Left lung (tissue), 10 donors: Measurements from ENCODE around the gene RHOU. TPM values are rescaled to one million over a fixed set of nuclear protein-coding genes. Genes with fewer than 3 reads are reported as not detected.

Source experiments
- ATAC-seq: fragments of 200-7000 bp; cut with Tn5 transposase; one replicate; pipeline ENCODE4 v1.9.1; 2020; ENCODE audit warnings: moderate library complexity
- DNase-seq, 4 donors: peaks; one replicate each; pipeline ENCODE4 v3.0.0-alpha.2; 2013 to 2020
- H3K27ac ChIP-seq, 2 donors: fragments of 200-600 bp; sonication (generic) in 1 of 2; one replicate each; pipeline versions ENCODE4 v1.5.0 to v1.8.0; 2020 to 2021
- H3K27me3 ChIP-seq, 2 donors: fragments of 200-600 bp; sonication (generic) in 1 of 2; one replicate each; pipeline versions ENCODE4 v1.5.0 to v1.8.0; 2020 to 2021
- H3K36me3 ChIP-seq, 2 donors: fragments of 200-600 bp; sonication (generic) in 1 of 2; one replicate each; pipeline versions ENCODE4 v1.5.0 to v1.8.0; 2020 to 2021
- H3K4me1 ChIP-seq, 2 donors: fragments of 200-600 bp; one replicate each; pipeline ENCODE4 v1.8.0; 2021
- H3K4me3 ChIP-seq, 2 donors: fragments of 200-600 bp; sonication (generic) in 1 of 2; one replicate each; pipeline versions ENCODE4 v1.5.0 to v1.8.0; 2020 to 2021; ENCODE audit warnings: mild to moderate bottlenecking in 1 of 2
- H3K9me3 ChIP-seq, 2 donors: fragments of 200-600 bp; sonication (generic) in 1 of 2; one replicate each; pipeline versions ENCODE4 v1.5.0 to v1.8.0; 2020 to 2021
- intact Hi-C, 2 donors: fragments of 100-400 bp; cut with DNase I; formaldehyde crosslinking; loops; one replicate each; pipeline versions ENCODE4 v1.11.2 to v1.14.2; 2022
- polyA plus RNA-seq, 6 donors: library from polyadenylated mRNA; unstranded; fragments of 120-200 nt; gene quantifications; one replicate each; pipeline ENCODE4 v1.2.1, GENCODE V29; 2013; ENCODE audit not compliant: insufficient read length in 6 of 6
- total RNA-seq, 2 donors: library from RNA; stranded (reverse); fragmentation: NEBNext Ultra II Directional; extraction: Animal tissue kit (Norgen Biotek cat#: 25700); gene quantifications; one replicate each; pipeline ENCODE4 v1.2.1, GENCODE V29; 2021
- TF ChIP-seq, protein P1 (sequence below), 2 donors: fragments of 200-600 bp; sonication (generic) in 1 of 2; IDR thresholded peaks; one replicate each; pipeline versions ENCODE4 v1.5.0 to v1.8.0; 2021; ENCODE audit warnings: antibody characterized with exemption in 2 of 2
- donor health status: DM: no; HTN: yes; CAD: no.
- donor health status: DM: no; HTN: no; CAD: no.

The RHOU gene
- total and polyA plus RNA-seq, 8 donors: 18.1 to 69.4 (median 59.7) TPM

DNA sequence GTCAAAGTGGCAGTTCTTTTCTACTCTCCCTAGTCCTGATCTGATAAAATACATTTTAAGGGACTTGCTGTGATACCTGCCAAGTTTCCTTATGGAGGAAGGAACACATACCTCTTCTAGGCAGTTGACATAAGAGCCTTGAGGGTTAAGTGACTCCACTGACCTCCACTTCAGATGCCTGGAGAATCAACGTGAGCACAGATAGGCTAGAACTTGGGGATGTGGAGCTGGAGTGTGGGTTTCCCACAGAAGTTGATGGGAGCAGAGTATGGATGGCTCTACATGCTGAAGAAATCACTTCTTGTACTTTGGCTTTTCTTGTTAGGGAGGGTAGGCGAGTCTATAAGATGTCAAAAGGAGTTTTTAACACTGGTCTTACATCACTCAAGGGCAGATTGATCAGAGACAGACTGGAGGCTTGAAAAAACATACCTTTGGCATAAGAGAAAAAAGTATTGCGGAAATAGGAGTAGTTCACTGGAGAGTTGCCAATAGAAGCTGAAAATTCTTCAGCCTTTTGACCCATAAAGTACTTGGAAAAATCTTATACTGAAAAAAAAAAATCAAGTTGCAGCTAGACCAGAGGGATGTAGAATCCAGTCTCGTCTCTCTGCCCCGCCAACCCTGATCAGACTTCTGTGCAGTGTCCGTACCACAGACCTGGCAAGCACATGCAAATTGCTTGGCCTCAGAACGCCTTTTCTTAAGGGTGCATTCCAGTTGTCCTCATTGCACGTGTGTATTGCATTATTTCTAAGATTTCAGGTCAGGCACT is 5.5 kb downstream of the RHOU start:
- H3K9me3 ChIP-seq: no peaks in the 10 kb centered on the region
- peaks cover 0 to 45% of the 10 kb centered on the region in 2 donors for H3K36me3 ChIP-seq
- intact Hi-C loops: no loop called here
- peak; percentile 50 for ATAC-seq
- TF ChIP-seq, protein P1, sequence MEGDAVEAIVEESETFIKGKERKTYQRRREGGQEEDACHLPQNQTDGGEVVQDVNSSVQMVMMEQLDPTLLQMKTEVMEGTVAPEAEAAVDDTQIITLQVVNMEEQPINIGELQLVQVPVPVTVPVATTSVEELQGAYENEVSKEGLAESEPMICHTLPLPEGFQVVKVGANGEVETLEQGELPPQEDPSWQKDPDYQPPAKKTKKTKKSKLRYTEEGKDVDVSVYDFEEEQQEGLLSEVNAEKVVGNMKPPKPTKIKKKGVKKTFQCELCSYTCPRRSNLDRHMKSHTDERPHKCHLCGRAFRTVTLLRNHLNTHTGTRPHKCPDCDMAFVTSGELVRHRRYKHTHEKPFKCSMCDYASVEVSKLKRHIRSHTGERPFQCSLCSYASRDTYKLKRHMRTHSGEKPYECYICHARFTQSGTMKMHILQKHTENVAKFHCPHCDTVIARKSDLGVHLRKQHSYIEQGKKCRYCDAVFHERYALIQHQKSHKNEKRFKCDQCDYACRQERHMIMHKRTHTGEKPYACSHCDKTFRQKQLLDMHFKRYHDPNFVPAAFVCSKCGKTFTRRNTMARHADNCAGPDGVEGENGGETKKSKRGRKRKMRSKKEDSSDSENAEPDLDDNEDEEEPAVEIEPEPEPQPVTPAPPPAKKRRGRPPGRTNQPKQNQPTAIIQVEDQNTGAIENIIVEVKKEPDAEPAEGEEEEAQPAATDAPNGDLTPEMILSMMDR (IDR thresholded peaks at IDR 0.05): no peak
- H3K27me3 ChIP-seq: peaks cover 0 to 8% of the 10 kb centered on the region in 2 donors
- H3K4me3 ChIP-seq: no peak overlapping the region
- H3K4me1 ChIP-seq: peaks cover 12 to 48% of the 10 kb centered on the region in 2 donors
- H3K27ac ChIP-seq: peak overlapping the region in 1 of 2 donors; percentile 24
- DNase-seq: peak in 1 of 4 donors; percentile 33

DNA sequence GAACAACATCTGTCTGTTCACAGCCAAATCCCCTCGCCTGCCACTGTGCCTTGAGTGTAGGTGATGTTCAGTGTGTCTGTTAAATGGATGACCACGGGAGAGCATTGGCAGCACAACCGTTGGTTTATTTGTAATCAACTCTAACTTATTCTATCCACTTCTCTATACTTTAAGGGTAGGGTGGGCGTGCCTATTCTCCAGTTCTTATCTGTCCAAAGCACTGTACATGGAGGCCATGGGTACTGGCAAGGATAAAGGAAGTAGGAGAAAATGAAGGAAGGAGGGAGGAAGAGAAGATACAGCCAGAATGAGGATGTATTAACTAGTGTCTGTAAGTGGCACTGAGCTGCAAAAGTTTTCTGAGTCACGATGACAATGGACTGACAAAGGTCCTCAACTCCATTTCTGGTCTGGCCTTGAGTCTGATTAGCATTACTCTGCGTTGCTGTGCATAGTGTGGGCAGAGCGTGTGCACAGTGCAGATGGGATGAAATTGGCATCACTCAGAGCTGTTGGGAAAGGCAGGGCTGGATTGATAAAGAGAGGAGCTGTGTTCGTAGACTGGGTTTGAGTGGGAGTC is 7.1 kb downstream of the RHOU start:
- Histone ChIP-seq H3K27me3 (no peaks in the 10 kb centered on the region), H3K9me3 (no peaks in the 10 kb centered on the region), H3K4me3 (no peak overlapping the region), H3K27ac (no peak overlapping the region), H3K36me3 (peaks cover 0 to 56% of the 10 kb centered on the region in 2 donors), H3K4me1 (peaks cover 7 to 35% of the 10 kb centered on the region in 2 donors)
- intact Hi-C loops: no loop called here
- no peak for DNase-seq
- ATAC-seq: no peak
- TF ChIP-seq, protein P1 (IDR thresholded peaks at IDR 0.05): no peak

DNA sequence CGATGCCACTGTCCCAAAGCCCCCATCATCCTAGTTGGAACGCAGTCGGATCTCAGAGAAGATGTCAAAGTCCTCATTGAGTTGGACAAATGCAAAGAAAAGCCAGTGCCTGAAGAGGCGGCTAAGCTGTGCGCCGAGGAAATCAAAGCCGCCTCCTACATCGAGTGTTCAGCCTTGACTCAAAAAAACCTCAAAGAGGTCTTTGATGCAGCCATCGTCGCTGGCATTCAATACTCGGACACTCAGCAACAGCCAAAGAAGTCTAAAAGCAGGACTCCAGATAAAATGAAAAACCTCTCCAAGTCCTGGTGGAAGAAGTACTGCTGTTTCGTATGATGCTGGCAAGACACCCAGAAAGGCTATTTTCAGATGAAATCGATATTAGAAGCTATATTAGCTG is 8.1 kb downstream of the RHOU start:
- peaks cover 0 to 50% of the 10 kb centered on the region in 2 donors for H3K36me3 ChIP-seq
- H3K9me3 ChIP-seq: no peaks in the 10 kb centered on the region
- ATAC-seq: no peak
- intact Hi-C loops: no loop called here
- TF ChIP-seq, protein P1 (IDR thresholded peaks at IDR 0.05): no peak
- H3K4me3 ChIP-seq: no peak overlapping the region
- peaks cover 1 to 25% of the 10 kb centered on the region in 2 donors for H3K4me1 ChIP-seq
- no peaks in the 10 kb centered on the region for H3K27me3 ChIP-seq
- H3K27ac ChIP-seq: no peak overlapping the region
- no peak for DNase-seq

DNA sequence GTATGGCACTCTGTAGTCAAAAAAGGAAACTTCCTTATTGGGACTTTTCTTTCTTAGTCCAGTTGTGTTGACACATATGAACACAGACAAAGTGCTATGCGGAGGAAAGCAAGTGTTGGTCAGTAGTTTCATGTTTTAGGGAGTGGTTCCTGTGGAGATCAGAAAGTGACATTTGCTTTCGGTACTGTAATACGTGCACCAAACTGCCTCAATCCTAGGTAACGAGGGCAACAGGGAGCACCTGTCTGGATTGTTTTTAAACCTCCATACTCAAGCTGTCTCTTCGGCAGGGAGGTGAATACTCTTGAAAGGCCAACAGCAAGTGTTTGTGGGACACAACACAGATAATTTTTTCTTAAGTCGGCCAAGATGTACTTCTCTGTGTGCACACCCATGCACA is 9.1 kb downstream of the RHOU start:
- Histone ChIP-seq H3K4me3 (no peak overlapping the region), H3K27me3 (no peaks in the 10 kb centered on the region), H3K9me3 (no peaks in the 10 kb centered on the region), H3K36me3 (peaks cover 0 to 46% of the 10 kb centered on the region in 2 donors), H3K27ac (no peak overlapping the region), H3K4me1 (peaks cover 0 to 17% of the 10 kb centered on the region in 2 donors)
- ATAC-seq: no peak
- no peak for DNase-seq
- intact Hi-C loops: no loop called here
- TF ChIP-seq, protein P1 (IDR thresholded peaks at IDR 0.05): no peak

DNA sequence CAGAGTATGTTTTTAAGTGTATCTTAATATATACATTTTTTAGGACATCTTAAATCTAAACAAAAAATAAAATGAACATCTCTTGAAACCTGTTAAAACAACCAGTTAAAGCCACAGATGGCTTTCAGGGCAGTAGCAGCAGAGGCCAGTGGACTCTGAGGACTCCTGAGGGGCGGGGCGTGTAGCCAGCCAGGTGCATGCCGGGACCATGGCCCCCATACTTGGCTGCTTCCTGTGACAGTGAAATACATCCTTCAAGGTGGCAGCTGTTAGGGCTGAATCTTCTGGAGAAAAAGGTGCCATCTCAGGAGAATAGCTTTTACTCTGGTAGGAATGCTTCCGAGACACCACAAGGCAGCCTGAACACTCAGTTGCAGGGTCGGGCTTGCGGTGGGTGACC is 9.6 kb downstream of the RHOU start:
- no peaks in the 10 kb centered on the region for H3K9me3 ChIP-seq
- ATAC-seq (no peak), DNase-seq (no peak)
- H3K4me3 ChIP-seq: no peak overlapping the region
- no peak overlapping the region for H3K27ac ChIP-seq
- peaks cover 0 to 46% of the 10 kb centered on the region in 2 donors for H3K36me3 ChIP-seq
- intact Hi-C loops: no loop called here
- TF ChIP-seq, protein P1 (IDR thresholded peaks at IDR 0.05): no peak
- peaks cover 0 to 11% of the 10 kb centered on the region in 2 donors for H3K4me1 ChIP-seq
- no peaks in the 10 kb centered on the region for H3K27me3 ChIP-seq
